T-helper 1 cell treated with Interleukin-12 subunit alpha and Interleukin-12 subunit beta and Interleukin-4 antibody, amounts not matched to agents 30 ng/mL and 1 ng/mL, for 36 hours (primary cell): Measurements from ENCODE around the gene CFAP92. TPM values are rescaled to one million over a fixed set of nuclear protein-coding genes. Genes with fewer than 3 reads are reported as not detected.

Experiments used
- intact Hi-C: fragments of 100-400 bp; cut with micrococcal nuclease; formaldehyde crosslinking; loops from one replicate; pipeline ENCODE4 v1.15.1; 2024
- total RNA-seq: library from RNA; stranded (reverse); gene quantifications from 2 replicates; pipeline ENCODE4 v1.2.3, GENCODE V29; 2022

The CFAP92 gene
- total RNA-seq, 1 donor from 2014 or later, result not detected

DNA sequence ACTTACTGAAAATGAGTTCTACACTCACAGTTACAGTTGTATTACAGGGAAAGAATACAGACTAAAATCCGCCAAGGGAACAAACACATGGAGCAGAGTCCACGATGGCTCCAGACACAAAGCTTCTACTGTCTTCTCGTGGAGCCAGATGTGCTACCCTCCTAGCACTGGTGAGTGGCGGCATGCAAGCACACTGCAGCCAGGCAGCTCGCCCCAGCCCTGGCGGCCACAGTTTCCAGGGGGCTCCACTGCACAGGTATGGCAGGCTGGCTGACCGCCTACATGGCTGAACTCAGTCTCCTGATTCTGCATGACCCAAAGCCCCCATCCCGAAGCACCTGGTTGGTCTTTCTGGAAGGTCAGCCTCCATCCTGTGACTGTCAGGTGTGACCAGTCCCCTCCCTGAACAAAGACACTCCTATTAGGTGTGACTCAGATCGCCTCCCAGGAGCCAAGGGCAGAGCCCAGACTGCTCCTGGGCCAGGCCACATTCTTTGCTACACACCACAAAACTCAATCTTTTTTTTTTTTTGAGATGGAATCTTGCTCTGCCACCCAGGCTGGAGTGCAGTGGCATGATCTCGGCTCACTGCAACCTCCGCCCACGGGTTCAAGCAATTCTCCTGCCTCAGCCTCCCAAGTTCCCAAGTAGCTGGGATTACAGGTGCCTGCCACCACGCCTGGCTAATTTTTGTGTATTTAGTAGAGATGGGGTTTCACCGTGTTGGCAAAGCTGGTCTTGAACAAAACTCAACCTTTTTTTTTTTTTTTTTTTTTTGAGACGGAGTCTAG lies 51.5 kb downstream of the CFAP92 start:
- intact Hi-C loops, result no loop called here

DNA sequence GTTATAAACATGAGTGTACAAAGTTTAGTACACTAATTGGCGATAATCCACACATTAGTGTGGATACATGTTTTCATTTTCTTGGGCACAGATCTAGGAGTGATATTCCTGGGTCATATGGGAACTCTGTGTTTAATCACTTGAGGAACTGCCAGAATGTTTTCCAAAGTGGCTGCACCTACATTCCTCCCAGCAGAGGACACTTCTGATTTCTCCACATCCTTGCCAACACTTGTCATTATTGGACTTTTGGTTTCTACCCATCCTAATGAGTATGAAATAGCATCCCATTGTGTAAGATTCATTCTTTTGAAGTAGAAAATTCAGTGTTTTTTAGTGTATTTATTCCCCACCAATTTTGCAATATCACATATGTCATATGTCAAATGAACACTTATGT lies 53.6 kb downstream of the CFAP92 start:
- intact Hi-C loops, result no loop called here

DNA sequence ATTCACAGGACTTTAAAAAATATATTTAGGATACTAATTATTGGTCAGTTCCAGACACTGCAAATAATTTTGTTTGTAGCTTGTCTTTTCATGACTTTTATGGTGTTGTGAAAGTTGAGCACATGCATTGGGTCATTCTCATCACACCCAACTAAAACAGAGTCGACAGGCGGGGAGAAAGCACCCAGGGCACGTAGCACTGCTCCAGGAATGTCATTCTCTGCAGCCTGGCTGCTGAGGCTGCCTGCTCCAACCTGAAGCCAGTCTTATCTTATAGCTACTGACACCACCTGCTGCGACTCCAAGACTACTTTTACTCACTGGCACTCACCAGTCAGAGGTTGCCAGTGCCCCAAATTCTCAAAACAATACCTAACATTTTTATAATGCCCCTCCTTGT lies 57.5 kb downstream of the CFAP92 start:
- intact Hi-C loops, result no loop called here

DNA sequence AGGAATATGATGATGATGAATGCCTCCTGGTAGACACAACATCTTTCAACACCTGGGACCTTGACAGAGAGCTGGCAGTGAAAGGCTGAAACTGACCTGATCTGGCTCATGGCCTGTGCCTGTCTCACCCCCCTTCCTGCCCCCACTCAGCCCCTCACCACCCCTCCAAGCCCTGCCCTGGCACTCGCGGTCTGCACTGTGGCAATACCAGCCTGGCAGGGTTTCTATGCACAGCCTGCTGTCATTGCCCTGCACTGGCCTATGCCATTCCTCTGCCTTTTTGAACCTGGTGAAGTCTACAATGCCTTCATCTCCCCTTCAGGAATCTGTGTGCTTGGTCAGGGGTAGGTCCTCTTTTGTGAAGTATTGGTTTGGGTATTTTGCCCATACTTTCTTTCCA lies 58.0 kb downstream of the CFAP92 start:
- intact Hi-C loops, result no loop called here

DNA sequence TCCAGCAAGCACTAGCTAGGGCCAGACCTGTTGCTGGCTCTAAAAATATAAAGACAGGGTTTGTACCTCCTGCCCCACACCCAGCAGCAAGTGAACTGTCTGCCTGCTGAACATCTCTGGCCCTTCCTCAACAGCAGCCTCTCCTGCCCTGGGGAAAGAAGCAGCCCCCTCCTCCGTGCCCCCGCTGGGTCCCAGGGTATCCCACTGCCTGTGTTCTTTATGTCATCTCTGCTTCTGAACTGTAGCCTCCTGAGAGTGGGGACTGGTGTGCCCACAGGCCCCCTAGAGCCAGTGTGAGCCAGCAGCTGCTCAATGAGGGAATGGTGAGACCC lies 60.0 kb downstream of the CFAP92 start:
- intact Hi-C loops, result no loop called here

DNA sequence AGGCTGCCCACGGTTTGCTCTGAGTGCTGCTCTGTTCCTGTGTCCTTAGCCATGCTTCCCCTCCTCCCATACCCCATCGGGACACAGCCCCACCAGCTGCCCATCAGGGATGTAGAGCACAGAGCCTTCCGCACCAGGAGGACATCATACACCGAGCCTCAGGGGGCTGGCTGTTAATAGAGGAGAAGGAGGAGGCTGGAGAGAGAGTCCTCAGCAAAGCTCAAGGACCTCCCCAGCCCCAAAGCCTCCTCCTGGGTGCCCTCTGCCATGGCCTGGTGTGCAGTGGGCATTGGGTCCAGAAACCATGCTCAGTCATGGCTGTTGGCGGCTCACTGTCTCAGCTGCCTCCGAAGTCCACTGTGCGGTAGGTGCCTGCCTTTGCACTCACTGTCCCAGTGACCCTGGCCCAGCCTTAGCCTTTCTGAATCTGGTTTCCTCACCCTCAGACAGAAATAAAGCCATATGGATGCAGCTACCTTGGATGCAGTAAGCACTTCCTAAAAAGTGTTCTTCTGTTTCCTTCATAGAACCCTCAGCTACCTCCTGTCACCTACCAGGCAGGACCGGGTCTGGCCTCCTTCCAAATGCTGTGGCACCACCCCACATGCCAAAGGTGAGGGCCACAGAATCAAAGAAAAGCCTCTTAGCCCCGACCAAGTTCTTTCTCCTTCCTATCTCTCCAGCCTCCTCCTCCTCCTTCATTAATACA lies 60.5 kb downstream of the CFAP92 start:
- intact Hi-C loops, result no loop called here

DNA sequence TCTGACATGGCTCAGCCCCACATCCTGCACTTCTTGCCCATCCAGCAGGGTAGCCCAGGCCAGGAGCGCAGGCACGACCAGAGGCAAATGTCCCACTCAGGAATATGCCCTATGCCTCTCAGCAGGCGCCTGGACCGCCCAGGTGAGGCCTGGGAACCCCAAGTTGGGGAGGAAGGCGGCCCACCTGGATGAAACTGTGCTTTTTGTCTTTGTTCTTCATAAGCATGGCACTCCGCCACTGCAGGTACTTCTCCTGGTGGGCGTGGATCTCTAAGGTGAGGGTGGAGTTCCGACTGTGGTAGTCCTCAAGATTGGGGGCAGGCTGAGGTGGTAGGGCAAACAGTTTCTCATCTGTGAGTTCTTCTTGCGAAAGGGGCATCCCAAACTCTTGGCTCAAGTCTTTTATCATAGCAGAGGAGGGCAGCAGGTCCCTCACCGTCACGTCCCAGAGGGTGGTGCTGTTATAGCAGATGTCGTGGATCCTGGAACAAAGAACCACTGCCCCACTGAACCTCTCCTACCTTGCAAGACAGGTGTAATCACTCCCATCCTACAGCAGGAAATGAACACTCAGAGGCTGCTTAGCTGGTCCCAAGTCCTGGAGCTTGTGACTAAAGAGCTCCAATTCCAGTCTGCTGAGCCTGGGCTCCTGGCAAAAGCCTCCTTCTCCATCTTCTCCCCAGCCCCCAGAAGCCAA lies 61.2 kb downstream of the CFAP92 start:
- intact Hi-C loops, result no loop called here

DNA sequence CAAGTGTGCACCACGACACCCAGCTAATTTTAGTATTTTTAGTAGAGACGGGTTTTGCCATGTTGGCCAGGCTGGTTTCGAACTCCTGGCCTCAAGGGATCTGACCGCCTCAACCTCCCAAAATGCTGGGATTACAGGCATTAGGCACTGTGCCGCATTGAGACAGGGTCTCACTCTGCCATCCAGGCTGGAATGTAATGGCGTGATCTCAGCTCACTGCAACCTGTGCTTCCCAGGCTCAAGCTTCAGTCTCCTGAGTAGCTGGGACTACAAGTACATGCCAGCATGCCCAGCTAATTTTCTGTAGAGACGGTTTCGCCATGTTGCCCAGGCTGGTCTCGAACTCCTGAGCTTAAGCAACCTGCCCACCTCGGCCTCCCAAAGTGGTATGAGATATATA lies 62.8 kb downstream of the CFAP92 start:
- intact Hi-C loops, result no loop called here

DNA sequence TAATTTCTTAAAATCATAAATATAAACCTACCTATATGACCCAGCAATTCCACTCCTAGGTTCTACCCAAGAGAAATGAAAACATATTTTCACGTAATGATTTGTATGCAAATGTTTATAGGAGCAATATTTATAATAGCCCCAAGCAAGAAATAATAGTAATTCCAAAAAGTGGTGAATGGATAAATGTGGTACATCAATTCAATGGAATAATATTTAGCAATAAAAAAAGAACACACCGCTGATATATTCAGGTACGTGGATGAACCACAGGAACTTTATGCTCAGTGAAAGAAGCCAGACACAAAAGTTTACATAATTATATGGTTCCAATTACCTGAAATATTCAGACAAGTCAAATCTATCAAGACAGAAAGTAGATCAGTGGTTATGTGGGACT lies 64.5 kb downstream of the CFAP92 start:
- intact Hi-C loops, result no loop called here

DNA sequence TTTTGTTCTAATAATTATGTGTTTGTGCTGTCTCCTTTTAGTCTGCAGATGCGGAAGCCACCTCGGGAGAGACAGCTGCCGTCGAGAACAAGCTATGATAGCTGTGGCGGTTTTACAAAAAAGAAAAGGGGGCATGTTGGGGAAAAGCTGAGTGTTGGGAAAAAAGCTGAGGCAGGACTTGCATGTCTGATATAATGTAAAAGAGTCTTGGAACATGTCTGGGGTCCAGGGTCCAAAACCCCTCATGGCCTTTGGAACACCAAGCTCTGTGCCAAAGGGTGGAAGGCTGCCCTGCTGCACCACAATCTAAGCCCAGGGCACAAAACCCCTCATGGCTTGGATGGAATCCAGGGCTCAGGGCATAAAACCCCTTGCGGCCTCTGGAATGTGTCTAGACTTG lies 69.9 kb downstream of the CFAP92 start:
- intact Hi-C loops, result loop anchor here (1.0 to 2.0 kb wide), 5 partner anchors 45 to 307 kb away; partner anchors contain the start of gene ACAD9

DNA sequence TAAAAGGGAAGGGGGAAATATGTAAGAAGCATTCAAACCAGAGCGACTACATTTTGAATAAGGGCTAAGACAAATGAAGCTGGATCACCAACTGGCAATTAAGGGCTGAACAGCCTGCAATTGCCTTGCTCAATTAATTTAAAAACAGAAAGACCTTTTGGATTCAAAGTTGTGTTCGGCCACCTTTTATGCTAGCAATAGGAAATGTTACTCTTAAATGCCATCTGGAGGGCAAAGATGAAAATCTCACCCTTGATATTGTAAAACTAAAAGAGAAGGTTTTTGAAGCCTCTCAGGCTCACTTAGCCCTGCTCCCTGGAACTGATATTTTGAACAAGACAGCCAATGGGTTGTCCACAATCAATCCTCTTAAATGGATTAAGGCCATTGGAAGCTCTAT lies 70.3 kb downstream of the CFAP92 start:
- intact Hi-C loops, result loop anchor here (1.0 to 2.0 kb wide), 5 partner anchors 44 to 306 kb away; partner anchors contain the start of gene ACAD9

DNA sequence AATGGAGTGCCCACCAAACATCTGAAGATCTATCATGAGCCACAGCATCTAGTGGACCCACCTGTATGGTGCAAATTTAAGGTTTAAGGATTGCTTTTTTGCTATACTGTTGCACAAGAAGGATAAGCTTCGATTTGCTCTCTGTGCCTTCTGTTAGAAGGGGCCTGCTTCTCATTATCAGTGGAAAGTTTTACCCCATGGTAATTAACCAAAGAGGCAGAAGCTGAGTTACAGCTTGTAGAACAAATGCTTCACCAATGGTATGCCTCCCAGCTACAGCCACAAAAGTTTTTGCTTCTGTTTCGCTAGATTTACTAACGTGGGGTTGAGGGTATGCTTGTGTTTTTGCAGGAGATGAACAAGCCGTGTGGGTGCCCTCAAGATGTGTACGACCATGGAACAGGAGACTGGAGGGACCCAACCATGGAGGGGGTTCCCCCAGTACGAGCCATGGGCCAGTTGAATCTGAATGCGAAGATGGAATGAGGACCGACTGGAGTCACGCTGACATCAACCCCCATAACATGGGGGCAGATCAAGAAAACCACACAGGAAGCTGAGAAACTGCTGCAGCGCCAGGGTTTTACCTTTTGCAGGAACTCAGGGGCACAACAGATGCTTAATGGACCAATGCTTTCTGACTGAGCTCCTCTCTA lies 70.9 kb downstream of the CFAP92 start:
- intact Hi-C loops, result loop anchor here (1.0 to 2.0 kb wide), 5 partner anchors 44 to 306 kb away; partner anchors contain the start of gene ACAD9

DNA sequence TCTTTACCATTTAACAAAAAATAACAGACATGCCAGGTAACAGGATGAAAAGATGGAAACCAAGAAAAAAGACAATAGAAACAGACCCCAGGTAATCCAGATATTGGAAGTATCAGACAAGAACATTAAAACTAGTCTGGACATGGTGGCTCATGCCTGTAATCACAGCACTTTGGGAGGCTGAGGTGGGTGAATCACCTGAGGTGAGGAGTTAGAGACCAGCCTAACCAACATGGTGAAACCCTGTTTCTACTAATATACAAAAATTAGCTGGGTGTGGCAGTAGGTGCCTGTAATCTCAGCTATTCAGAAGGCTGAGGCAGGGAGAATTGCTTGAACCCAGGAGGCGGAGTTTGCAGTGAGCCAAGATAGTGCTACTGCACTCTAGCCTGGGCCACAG lies 73.9 kb downstream of the CFAP92 start:
- intact Hi-C loops, result no loop called here

DNA sequence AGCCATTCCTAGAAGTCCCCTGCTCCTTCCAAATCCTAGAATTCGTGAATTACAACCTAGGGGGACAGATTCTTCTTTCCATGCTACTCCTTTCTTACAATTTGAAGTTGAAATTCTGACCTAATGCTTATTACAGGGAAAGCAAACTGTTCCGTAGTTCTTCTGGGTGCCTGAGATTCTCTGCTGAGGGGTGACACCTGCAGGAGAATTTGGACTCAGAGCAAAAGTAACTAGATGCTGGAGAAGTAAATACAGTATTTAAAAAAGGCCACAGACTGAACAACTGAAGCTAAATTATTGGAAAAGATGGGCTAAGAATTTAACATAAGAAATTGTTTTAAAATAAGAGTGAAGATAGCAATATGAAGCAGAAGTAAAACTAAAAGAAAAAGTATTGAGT lies 76.6 kb downstream of the CFAP92 start:
- intact Hi-C loops, result no loop called here

DNA sequence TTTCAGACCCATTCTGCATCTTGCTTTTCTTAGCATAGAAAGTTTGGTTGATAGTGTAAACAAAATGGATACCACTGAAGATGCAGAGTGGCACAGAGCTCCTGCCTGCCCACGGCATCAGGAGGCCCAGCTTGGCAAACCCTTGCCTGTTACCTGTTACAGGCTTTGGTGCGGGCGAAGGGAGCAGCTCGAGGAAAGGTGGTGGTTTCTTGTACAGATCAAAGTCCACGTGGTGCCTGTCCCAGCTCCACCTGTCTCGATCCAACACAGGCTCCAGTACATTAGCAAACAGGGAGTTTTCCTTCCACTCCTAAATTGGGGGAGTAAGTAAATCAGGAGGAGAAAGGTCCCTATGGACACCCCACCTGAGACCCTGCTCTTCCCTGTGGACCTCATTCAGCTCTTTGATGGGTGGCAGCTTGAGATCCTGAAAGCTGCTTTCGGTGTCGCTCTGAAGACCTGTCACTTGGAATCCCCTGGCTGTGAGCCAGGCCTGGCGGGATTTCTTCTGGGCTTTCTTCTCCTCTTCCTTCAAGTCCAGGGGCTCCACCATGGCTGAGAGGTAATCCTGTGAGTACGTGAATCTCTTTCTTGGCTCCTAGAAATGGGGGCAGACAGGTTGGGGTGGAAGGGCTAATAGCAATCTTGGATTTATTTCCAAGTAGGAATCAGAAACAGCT lies 78.8 kb downstream of the CFAP92 start:
- intact Hi-C loops, result no loop called here

DNA sequence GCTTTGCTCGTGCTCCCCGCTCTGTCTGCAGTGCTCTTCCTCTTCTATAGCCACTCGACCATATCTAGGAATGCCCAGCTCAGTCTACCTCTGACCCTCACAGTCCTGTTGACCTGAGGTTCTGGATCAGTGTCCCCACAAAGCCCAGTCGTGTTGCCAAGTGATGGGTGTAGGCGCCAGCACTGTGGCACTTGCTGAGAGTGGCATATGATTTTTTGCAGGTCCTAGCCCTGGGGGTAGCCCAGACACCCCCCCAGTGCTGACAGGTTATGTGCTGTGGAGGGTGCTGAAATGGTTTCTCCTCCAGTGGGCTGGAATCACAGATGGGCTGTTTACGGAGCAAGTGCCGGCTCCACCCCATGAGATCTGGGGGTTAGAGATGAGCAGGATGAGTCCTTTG lies 82.0 kb downstream of the CFAP92 start:
- intact Hi-C loops, result no loop called here

DNA sequence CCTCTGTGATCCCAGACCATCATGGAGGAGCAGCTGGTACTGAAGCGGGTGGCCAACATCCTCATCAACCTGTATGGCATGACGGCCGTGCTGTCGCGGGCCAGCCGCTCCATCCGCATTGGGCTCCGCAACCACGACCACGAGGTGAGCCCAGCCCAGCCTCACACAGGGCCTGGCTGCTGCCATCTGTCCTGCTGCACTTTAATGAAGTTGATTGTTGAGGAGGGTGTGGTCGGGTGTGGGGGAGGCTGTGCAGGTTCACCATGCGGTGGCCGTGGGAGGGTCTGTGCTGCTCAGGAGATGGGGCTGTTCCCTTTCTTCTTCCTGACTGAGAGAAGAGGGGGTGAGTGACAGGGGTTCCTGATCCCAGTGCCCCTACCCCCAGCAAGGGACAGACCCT lies 83.9 kb downstream of the CFAP92 start:
- intact Hi-C loops, result no loop called here

DNA sequence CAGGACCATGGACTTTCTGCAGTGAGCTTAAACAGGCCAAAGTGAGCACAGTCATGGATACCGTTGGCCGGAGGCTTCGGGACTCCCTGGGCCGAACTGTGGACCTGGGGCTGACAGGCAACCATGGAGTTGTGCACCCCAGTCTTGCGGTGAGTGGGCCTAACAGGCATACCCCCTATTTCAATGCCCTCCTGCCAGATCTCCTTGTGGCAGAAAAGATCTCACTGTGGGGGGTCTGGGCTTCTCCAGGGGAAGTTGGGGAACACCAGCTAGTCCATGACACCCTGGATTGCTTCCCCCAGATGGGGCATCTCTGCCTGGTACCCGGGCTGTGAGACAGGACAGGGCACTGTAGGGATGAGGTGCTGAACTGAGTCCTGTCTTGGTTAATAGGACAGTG lies 84.9 kb downstream of the CFAP92 start:
- intact Hi-C loops, result no loop called here

DNA sequence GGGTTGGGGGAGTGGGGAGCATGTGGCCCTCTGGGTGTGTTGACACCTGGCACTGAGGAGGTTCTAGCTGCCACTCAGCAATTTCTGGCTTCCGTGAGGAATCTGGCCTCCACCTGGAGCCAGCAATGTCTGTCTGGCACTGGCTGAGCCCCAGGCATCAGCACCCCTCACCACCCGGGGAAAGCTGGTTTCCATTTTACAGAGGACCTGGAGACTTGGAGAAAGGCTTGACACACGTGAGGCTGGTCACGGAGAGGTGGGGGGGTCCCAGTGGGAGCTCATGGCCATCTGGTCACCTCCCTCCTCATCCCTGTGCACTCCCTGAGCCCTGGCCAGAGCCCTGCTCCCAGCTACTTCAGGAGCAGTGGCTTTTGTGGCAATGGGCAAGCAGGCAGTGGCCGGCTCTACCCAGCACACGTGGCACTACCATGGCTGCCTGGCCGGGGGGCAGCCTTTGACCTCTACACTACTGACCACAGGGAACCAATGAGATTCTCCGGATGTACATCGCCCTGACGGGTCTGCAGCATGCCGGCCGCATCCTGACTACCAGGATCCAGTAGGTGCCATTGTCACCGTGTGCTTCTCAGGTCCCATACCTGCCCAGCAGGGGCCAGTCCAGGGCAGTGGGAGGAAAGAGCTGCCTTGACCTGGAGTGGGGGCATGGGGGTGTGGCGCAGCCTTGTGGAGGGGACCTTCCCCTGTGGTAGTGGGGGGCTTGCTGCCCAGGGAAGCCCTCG lies 86.0 kb downstream of the CFAP92 start:
- intact Hi-C loops, result no loop called here

DNA sequence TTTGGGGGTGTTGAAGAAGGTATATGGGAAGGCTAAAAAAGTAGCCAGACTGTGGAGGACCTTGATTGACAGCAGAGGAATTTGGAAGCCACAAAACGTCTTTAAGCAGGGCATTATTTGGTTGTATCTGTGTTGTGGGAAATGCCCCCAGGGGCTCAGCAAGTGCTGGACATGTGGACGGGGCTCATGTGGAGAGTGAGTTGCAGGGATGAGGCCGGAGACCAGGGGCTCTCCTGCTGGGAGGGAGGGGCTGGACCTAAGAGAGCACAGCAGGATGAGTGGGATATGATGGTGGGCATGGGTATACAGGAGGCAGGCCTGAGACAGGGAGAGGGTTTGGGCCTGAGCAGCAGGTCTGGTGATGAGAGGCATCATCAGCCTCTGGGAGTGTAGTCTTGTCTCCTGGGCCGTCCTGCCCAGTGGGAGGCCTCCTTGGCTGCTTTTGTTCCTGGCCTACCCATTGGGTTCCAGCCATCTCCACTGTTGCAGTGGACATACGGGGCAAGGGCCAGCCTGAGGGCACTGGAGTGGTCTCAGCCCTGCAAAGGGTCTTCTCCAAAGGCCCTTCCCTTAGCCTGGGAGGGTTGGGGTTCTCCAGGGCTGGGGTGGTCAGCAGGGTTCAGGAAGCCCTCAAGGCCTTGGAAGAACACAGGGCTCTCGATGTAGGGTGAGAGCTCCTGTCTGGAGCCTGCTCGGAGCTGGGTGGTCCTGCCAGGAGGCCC lies 86.9 kb downstream of the CFAP92 start:
- intact Hi-C loops, result no loop called here
